ENCODE results near the gene CALB2. TPM values are rescaled to one million over a fixed set of nuclear protein-coding genes. Genes with fewer than 3 reads are reported as not detected.

Gene CALB2
- total and polyA plus RNA-seq, 2 donors (not counting 3 experiments of a cell fraction or from before 2014, with no cell fraction given), result not detected

DNA sequence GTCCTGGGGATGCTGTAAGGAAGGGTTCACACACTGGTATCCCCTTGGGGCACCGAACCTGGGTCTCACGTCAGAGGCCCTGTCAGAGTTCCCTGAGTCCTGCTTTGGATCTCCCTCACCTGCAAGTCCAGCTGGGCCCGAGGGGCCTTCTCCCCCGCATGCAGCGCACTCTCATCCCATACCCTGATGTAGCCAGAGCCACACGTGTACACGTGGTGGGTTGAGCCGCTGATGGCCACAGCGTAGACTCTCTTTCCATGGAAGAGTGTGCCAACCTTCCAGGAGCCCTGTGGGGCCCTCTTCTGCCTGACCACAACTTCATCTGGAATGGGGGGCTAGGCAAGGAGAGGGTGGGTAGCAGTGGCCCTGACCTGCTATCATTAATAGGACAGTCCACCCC lies 73.5 kb downstream of the CALB2 start:
- dilution Hi-C loops (cut with MboI; ENCODE audit: extremely low pct_ligation_motif_present, low sequenced_read_pairs), result no loop called here
- FAIRE-seq, result no peak
- Histone ChIP-seq H3K27me3 (ENCODE audit: control insufficient read depth in 2 of 2, insufficient read depth in 2 of 2, low read length in 2 of 2) (no peaks in the 10 kb centered on the region), H3K79me2 (ENCODE audit: control insufficient read depth, insufficient read depth, low read length) (no peaks in the 10 kb centered on the region), H3K9ac (replicated peaks; ENCODE audit: extremely low read depth, insufficient read depth, low read length) (no peak overlapping the region), H3K4me1 (ENCODE audit: control insufficient read depth, extremely low read depth, insufficient read depth, low read length) (no peaks in the 10 kb centered on the region), H3K36me3 (ENCODE audit: control insufficient read depth in 2 of 2, extremely low read depth in 1 of 2, insufficient read depth in 2 of 2, low read length in 2 of 2) (no peaks in the 10 kb centered on the region), H3K9me1 (replicated peaks; ENCODE audit: control insufficient read depth, extremely low read depth, insufficient read depth, low read length) (no peaks in the 10 kb centered on the region), H3K27ac (ENCODE audit: insufficient read depth, low read depth, low read length) (no peak overlapping the region), H3K4me3 (replicated peaks in 1 of 3; ENCODE audit: insufficient read depth in 1 of 3, low read depth in 1 of 3, low read length in 3 of 3) (no peak overlapping the region), H2AFZ (ENCODE audit: low read depth, low read length) (no peak overlapping the region), H3K4me2 (ENCODE audit: insufficient read depth, low read length) (no peak overlapping the region), H4K20me1 (replicated peaks; ENCODE audit: control insufficient read depth, extremely low read depth, insufficient read depth, low read length) (no peaks in the 10 kb centered on the region), H3K9me3 (replicated peaks; ENCODE audit: control insufficient read depth, insufficient read depth, low read length) (no peaks in the 10 kb centered on the region)
- POLR2A ChIA-PET, result no interaction called here
- no TSS peak for BruUV-seq (replicated peaks)
- intact Hi-C loops (cut with micrococcal nuclease), result no loop called here
- no peak for DNase-seq (ENCODE audit: low read depth, low spot score)
- CTCF ChIA-PET, result interaction anchor here (1.4 kb wide), 1 partner anchor 68 kb away, joined by 5 read pairs; no protein-coding TSS in a partner anchor
- TF ChIP-seq POLR2A (IDR thresholded peaks at IDR 0.05; ENCODE audit: low read depth, low read length), result no peak
- TF ChIP-seq FOS (IDR thresholded peaks at IDR 0.05; ENCODE audit: borderline replicate concordance, insufficient read depth, low read length), result no peak
- TF ChIP-seq, protein P1, sequence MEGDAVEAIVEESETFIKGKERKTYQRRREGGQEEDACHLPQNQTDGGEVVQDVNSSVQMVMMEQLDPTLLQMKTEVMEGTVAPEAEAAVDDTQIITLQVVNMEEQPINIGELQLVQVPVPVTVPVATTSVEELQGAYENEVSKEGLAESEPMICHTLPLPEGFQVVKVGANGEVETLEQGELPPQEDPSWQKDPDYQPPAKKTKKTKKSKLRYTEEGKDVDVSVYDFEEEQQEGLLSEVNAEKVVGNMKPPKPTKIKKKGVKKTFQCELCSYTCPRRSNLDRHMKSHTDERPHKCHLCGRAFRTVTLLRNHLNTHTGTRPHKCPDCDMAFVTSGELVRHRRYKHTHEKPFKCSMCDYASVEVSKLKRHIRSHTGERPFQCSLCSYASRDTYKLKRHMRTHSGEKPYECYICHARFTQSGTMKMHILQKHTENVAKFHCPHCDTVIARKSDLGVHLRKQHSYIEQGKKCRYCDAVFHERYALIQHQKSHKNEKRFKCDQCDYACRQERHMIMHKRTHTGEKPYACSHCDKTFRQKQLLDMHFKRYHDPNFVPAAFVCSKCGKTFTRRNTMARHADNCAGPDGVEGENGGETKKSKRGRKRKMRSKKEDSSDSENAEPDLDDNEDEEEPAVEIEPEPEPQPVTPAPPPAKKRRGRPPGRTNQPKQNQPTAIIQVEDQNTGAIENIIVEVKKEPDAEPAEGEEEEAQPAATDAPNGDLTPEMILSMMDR (IDR thresholded peaks at IDR 0.05; ENCODE audit: extremely low read depth in 1 of 2, insufficient read depth in 1 of 2, low read depth in 1 of 2, low read length in 2 of 2), result no peak
- TF ChIP-seq, protein P2, sequence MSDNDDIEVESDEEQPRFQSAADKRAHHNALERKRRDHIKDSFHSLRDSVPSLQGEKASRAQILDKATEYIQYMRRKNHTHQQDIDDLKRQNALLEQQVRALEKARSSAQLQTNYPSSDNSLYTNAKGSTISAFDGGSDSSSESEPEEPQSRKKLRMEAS (IDR thresholded peaks at IDR 0.05; ENCODE audit: insufficient read depth, insufficient read length), result no peak
- TF ChIP-seq GATA2 (IDR thresholded peaks at IDR 0.05; ENCODE audit: insufficient read depth, insufficient read length, low read depth, low read length), result no peak
- TF ChIP-seq MYC (IDR thresholded peaks at IDR 0.05; ENCODE audit: low read depth, low read length), result no peak
- TF ChIP-seq JUN (IDR thresholded peaks at IDR 0.05; ENCODE audit: borderline replicate concordance, insufficient read depth, insufficient read length, low read depth), result no peak
- no peak for TF ChIP-seq POLR2AphosphoS5 (IDR thresholded peaks at IDR 0.05; ENCODE audit: insufficient read depth, low read depth, low read length)
- TF ChIP-seq EZH2 (IDR thresholded peaks at IDR 0.05; ENCODE audit: borderline replicate concordance, low read depth, low read length, severe bottlenecking), result no peak
